K562 (cell line): ENCODE data around the gene MYL4. TPM values are rescaled to one million over a fixed set of nuclear protein-coding genes. Genes with fewer than 3 reads are reported as not detected.

Source experiments
- ATAC-seq: fragments of 200-7000 bp; cut with Tn5 transposase; 3 replicates; pipeline ENCODE4 v1.9.1; 2020; ENCODE audit warnings: moderate library complexity
- BruUV-seq: library from RNA; stranded (reverse); fragments of 400-500 nt; replicated peaks from 2 replicates; lab custom pipeline; 2021; lab: Mats Ljungman, UMichigan
- CTCF ChIA-PET: fragments of 300-600 bp; formaldehyde crosslinking; extraction: SDS; loops from one replicate; lab custom pipeline; 2021; ENCODE audit warnings: low intra/inter-chr PET ratio; lab: Yijun Ruan, JAX
- POLR2A ChIA-PET: fragments of 300-600, 350-650 bp; sonication (Branson Sonifier 250); formaldehyde crosslinking; extraction: SDS; loops from one replicate; lab custom pipeline; 2021; ENCODE audit warnings: antibody characterized with exemption, inconsistent platforms; lab: Yijun Ruan, JAX
- DNase-seq, 4 experiments: peaks; one replicate each; pipeline versions ENCODE4 v3.0.0 to v3.0.0-alpha.2; 2011 to 2018; ENCODE audit warnings: low spot score in 3 of 4, mixed read lengths in 3 of 4; ENCODE audit errors: extremely low read depth in 1 of 4
- FAIRE-seq: peaks from 2 replicates; lab custom pipeline; 2011; peaks lifted over from hg19 to GRCh38; lab: Jason Lieb, UNC
- H2AFZ ChIP-seq: 2 replicates; pipeline ENCODE4 v1.6.0; 2011; ENCODE audit warnings: low read depth, low read length, control low read depth, inconsistent platforms
- H3K27ac ChIP-seq: fragments of 200-600 bp; 3 replicates; pipeline ENCODE4 v1.8.0; 2011; ENCODE audit warnings: low read depth, mild to moderate bottlenecking, control low read depth, inconsistent platforms, low read length, moderate library complexity, mixed read lengths; ENCODE audit errors: extremely low read depth
- H3K27me3 ChIP-seq, 2 experiments: fragments of 300-600 bp in 1 of 2; 2 replicates in 1 of 2; 3 replicates in 1 of 2; pipeline versions ENCODE4 v1.6.0 to v1.8.0; 2011; ENCODE audit warnings: inconsistent platforms in 2 of 2, low read length in 2 of 2, mild to moderate bottlenecking in 1 of 2, mixed read lengths in 1 of 2, moderate library complexity in 1 of 2; ENCODE audit not compliant: control insufficient read depth in 2 of 2, insufficient read depth in 2 of 2
- H3K36me3 ChIP-seq: fragments of 300-600 bp; 3 replicates; pipeline ENCODE4 v1.8.0; 2011; ENCODE audit warnings: mild to moderate bottlenecking, low read length, inconsistent platforms; ENCODE audit not compliant: control insufficient read depth, insufficient read depth
- H3K4me1 ChIP-seq, 2 experiments: fragments of 200-600 bp in 1 of 2; replicated peaks in 1 of 2; 2 replicates in 1 of 2; 3 replicates in 1 of 2; pipeline versions ENCODE4 v1.5.1 to v1.8.0; 2011; ENCODE audit warnings: inconsistent platforms in 2 of 2, low read length in 2 of 2, mild to moderate bottlenecking in 1 of 2, mixed read lengths in 1 of 2, moderate library complexity in 1 of 2; ENCODE audit not compliant: control insufficient read depth in 2 of 2, insufficient read depth in 2 of 2
- H3K4me2 ChIP-seq: 2 replicates; pipeline ENCODE4 v1.6.1; 2011; ENCODE audit warnings: low read length, control low read depth, inconsistent platforms, mixed read lengths; ENCODE audit not compliant: insufficient read depth
- H3K4me3 ChIP-seq: fragments of 200-600 bp; sonication (generic), shearing (Covaris generic); 2 replicates; pipeline ENCODE4 v1.5.1; 2016; ENCODE audit warnings: control low read depth, inconsistent platforms
- H3K79me2 ChIP-seq: fragments of 200-600 bp; 3 replicates; pipeline ENCODE4 v1.8.0; 2011; ENCODE audit warnings: low read length, inconsistent platforms; ENCODE audit not compliant: control insufficient read depth, insufficient read depth
- H3K9ac ChIP-seq, 2 experiments: 2 replicates each; pipeline versions ENCODE4 v1.6.0 to v1.6.1; 2011; ENCODE audit warnings: low read depth in 2 of 2, low read length in 2 of 2, control low read depth in 1 of 2, inconsistent platforms in 1 of 2, mild to moderate bottlenecking in 1 of 2, mixed read lengths in 1 of 2; ENCODE audit not compliant: insufficient read depth in 1 of 2
- H3K9me1 ChIP-seq: one replicate; pipeline ENCODE4 v1.6.0; 2011; ENCODE audit warnings: inconsistent platforms, mild to moderate bottlenecking, low read length, moderate library complexity; ENCODE audit not compliant: control insufficient read depth, insufficient read depth
- H3K9me3 ChIP-seq: replicated peaks from 2 replicates; pipeline ENCODE4 v1.5.1; 2011; ENCODE audit warnings: low read depth, low read length, inconsistent platforms; ENCODE audit not compliant: control insufficient read depth, insufficient read depth
- H4K20me1 ChIP-seq: replicated peaks from 2 replicates; pipeline ENCODE4 v1.6.1; 2011; ENCODE audit warnings: low read length, inconsistent platforms, mixed read lengths; ENCODE audit not compliant: control insufficient read depth, insufficient read depth
- ARHGAP35 ChIP-seq: fragments of 450-650 bp; IDR thresholded peaks from 2 replicates; pipeline ENCODE4 v1.6.1; 2018; ENCODE audit not compliant: partially characterized antibody
- DPF2 ChIP-seq: fragments of 450-650 bp; IDR thresholded peaks from 2 replicates; pipeline ENCODE4 v1.6.1; 2016
- ETV5 ChIP-seq: sonication (generic); formaldehyde crosslinking; IDR thresholded peaks from 2 replicates; pipeline ENCODE4 v1.4.0; 2020; ENCODE audit warnings: low read depth, mild to moderate bottlenecking, missing genetic modification reagents
- POLR2AphosphoS5 ChIP-seq: IDR thresholded peaks from 2 replicates; pipeline ENCODE4 v1.6.1; 2011; ENCODE audit warnings: mild to moderate bottlenecking, low read depth, low read length, moderate library complexity; ENCODE audit not compliant: control insufficient read depth, insufficient read depth
- ZNF79 ChIP-seq: fragments of 250-450 bp; sonication (Bioruptor Pico); IDR thresholded peaks from 2 replicates; pipeline ENCODE4 v1.4.0; 2020; ENCODE audit warnings: low read depth, mild to moderate bottlenecking, moderate library complexity
- WGBS: fragments of 100-300 bp; shearing (Covaris generic); methylation state at CpG from one replicate; pipeline ENCODE4 v1.1.6; 2016; ENCODE audit warnings: low coverage, mixed read lengths; ENCODE audit not compliant: insufficient coverage; ENCODE audit errors: missing lambda C conversion rate; 5-methylcytosine and 5-hydroxymethylcytosine counted together
- in situ Hi-C: fragments of 300-500 bp; cut with MboI; formaldehyde crosslinking; loops from 4 replicates; pipeline ENCODE4 v1.15.0; 2018; ENCODE audit warnings: inconsistent platforms, mixed read lengths
- intact Hi-C: fragments of 100-400 bp; cut with micrococcal nuclease; formaldehyde crosslinking; loops from 2 replicates; pipeline ENCODE4 v1.14.2; 2022
- polyA plus RNA-seq, 8 experiments: library from polyadenylated mRNA; depleted of rRNA in 4 of 8; stranded (reverse) in 5 of 8; unstranded in 3 of 8; fragments of >200 nt; fragmentation: Nextera tagmentation in 2 of 8; fragmentation: Illumina TruSeq in 1 of 8; extraction: Ambion mirVana in 2 of 8; extraction: Trizol in 1 of 8; gene quantifications; 2 replicates each; pipeline versions ENCODE4 v1.2.1 to v1.2.3, GENCODE V29; 2011 to 2014; ENCODE audit warnings: inconsistent platforms in 1 of 8, missing spikeins in 1 of 8
- total RNA-seq, 7 experiments: library from RNA; depleted of rRNA in 6 of 7; stranded (reverse); fragments of >200 nt in 6 of 7; fragmentation: Illumina TruSeq in 2 of 7; extraction: Trizol in 2 of 7; gene quantifications; 2 replicates each; pipeline versions ENCODE4 v1.2.1 to v1.2.3, GENCODE V29; 2011 to 2021; ENCODE audit warnings: low replicate concordance in 1 of 7
- TF ChIP-seq, protein P1 (sequence below): sonication (generic); formaldehyde crosslinking; IDR thresholded peaks from 2 replicates; pipeline ENCODE4 v1.8.1; 2023; ENCODE audit warnings: mild to moderate bottlenecking, missing genetic modification reagents
- TF ChIP-seq, protein P2 (sequence below), 2 experiments: fragments of 450-650 bp; IDR thresholded peaks; 2 replicates each; pipeline ENCODE4 v1.6.1; 2016
- TF ChIP-seq, protein P3 (sequence below): fragments of 450-650 bp; IDR thresholded peaks from 2 replicates; pipeline ENCODE4 v1.6.1; 2016; ENCODE audit warnings: antibody characterized with exemption
- TF ChIP-seq, protein P4 (sequence below), 2 experiments: fragments of 450-650 bp in 1 of 2; IDR thresholded peaks; 2 replicates each; pipeline ENCODE4 v1.6.1; 2011 to 2017; ENCODE audit warnings: low read depth in 2 of 2, antibody characterized with exemption in 1 of 2, borderline replicate concordance in 1 of 2, low read length in 1 of 2, mild to moderate bottlenecking in 1 of 2, mixed read lengths in 1 of 2; ENCODE audit not compliant: control insufficient read depth in 1 of 2
- TF ChIP-seq, protein P5 (sequence below): fragments of 450-650 bp; IDR thresholded peaks from 2 replicates; pipeline ENCODE4 v1.6.1; 2017; ENCODE audit warnings: antibody characterized with exemption

MYL4 gene
- total and polyA plus RNA-seq, 9 of the 15 experiments (the other 6 are each of a cell fraction or from before 2014, with no cell fraction given) = 117 to 423 (median 221) TPM

DNA sequence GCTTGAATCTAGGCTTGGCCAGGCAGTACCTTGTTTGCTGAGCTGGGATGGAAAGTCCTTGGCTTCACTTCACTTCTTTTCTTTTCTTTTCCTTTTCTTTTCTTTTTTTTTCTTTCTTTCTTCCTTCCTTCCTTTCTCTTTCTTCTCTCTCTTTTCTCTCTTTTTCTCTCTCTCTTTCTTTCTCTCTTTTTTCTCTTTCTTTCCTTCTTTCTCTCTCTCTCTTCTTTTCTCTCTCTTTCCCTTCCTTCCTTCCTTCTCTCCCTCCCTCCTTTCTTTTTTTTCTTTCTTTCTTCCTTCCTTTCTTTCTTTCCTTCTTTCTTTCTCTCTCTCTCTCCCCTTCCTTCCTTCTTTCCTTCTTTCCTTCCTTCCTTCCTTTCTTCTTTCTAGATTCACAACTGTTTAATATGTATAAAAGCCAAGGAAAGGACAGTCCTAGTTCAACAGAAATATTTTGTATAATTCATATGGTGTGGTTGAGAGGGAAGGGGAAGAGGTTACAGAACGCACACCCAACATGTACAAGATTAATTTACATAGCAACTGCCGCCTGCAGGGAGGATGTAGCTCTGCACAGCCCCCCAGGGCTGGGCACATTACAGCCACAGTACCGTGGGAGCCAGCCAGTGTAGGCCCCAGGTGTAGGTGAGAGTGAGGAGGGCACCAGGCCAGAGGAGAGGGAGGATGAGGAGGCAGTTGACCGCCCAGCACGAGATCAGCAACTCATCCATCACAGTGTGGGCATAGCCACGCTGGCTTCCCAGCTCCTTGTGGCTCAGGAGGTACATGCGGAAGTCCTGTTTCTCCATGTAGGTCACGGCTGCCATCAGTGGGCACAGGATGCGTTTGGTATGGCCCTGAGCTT is 34.8 kb downstream of the MYL4 start:
- Histone ChIP-seq H3K9me3 (no peaks in the 10 kb centered on the region), H3K79me2 (no peaks in the 10 kb centered on the region), H3K9ac (peak overlapping the region in 1 of 2 experiments; percentile 54; a peak in 2 of 4 replicates), H2AFZ (no peak overlapping the region), H4K20me1 (no peaks in the 10 kb centered on the region), H3K27ac (no peak overlapping the region), H3K9me1 (peaks cover 4% of the 10 kb centered on the region), H3K36me3 (no peaks in the 10 kb centered on the region), H3K4me2 (no peak overlapping the region), H3K4me3 (no peak overlapping the region), H3K4me1 (peaks cover 7 to 20% of the 10 kb centered on the region in 2 experiments; a peak in 4 of 5 replicates), H3K27me3 (no peaks in the 10 kb centered on the region)
- ChIA-PET POLR2A (interaction anchor here (0.6 to 1.4 kb wide), 3 partner anchors 8 to 735 kb away, joined by 3 read pairs; no protein-coding TSS in a partner anchor), CTCF (no interaction called here)
- intact Hi-C loops (no loop called here), in situ Hi-C loops (no loop called here)
- WGBS = 59% methylated on average over 8 of the region's 9 CpGs
- BruUV-seq = no TSS peak
- FAIRE-seq (no peak), ATAC-seq (no peak), DNase-seq (no peak)
- TF ChIP-seq, protein P1, sequence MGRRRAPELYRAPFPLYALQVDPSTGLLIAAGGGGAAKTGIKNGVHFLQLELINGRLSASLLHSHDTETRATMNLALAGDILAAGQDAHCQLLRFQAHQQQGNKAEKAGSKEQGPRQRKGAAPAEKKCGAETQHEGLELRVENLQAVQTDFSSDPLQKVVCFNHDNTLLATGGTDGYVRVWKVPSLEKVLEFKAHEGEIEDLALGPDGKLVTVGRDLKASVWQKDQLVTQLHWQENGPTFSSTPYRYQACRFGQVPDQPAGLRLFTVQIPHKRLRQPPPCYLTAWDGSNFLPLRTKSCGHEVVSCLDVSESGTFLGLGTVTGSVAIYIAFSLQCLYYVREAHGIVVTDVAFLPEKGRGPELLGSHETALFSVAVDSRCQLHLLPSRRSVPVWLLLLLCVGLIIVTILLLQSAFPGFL = no peak
- TF ChIP-seq DPF2 (0 out of 2 replicates have a peak, but pooled peaks have one; percentile 22), ZNF79 (CRISPR knock-in tag) (no peak), ETV5 (CRISPR knock-in tag) (no peak), POLR2AphosphoS5 (no peak), ARHGAP35 (no peak)
- TF ChIP-seq, protein P2, sequence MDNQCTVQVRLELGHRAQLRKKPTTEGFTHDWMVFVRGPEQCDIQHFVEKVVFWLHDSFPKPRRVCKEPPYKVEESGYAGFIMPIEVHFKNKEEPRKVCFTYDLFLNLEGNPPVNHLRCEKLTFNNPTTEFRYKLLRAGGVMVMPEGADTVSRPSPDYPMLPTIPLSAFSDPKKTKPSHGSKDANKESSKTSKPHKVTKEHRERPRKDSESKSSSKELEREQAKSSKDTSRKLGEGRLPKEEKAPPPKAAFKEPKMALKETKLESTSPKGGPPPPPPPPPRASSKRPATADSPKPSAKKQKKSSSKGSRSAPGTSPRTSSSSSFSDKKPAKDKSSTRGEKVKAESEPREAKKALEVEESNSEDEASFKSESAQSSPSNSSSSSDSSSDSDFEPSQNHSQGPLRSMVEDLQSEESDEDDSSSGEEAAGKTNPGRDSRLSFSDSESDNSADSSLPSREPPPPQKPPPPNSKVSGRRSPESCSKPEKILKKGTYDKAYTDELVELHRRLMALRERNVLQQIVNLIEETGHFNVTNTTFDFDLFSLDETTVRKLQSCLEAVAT (IDR thresholded peaks at IDR 0.05) = 0 out of 4 replicates have a peak, but pooled peaks of 1 of the 2 experiments have one; percentile 36
- TF ChIP-seq, protein P3, sequence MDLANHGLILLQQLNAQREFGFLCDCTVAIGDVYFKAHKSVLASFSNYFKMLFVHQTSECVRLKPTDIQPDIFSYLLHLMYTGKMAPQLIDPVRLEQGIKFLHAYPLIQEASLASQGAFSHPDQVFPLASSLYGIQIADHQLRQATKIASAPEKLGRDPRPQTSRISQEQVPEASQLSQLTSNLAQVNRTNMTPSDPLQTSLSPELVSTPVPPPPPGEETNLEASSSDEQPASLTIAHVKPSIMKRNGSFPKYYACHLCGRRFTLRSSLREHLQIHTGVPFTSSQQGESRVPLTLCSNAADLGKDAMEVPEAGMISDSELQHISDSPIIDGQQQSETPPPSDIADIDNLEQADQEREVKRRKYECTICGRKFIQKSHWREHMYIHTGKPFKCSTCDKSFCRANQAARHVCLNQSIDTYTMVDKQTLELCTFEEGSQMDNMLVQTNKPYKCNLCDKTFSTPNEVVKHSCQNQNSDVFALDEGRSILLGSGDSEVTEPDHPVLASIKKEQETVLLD = peak; percentile 57; the same call in 1 of the 2 replicates
- TF ChIP-seq, protein P4, sequence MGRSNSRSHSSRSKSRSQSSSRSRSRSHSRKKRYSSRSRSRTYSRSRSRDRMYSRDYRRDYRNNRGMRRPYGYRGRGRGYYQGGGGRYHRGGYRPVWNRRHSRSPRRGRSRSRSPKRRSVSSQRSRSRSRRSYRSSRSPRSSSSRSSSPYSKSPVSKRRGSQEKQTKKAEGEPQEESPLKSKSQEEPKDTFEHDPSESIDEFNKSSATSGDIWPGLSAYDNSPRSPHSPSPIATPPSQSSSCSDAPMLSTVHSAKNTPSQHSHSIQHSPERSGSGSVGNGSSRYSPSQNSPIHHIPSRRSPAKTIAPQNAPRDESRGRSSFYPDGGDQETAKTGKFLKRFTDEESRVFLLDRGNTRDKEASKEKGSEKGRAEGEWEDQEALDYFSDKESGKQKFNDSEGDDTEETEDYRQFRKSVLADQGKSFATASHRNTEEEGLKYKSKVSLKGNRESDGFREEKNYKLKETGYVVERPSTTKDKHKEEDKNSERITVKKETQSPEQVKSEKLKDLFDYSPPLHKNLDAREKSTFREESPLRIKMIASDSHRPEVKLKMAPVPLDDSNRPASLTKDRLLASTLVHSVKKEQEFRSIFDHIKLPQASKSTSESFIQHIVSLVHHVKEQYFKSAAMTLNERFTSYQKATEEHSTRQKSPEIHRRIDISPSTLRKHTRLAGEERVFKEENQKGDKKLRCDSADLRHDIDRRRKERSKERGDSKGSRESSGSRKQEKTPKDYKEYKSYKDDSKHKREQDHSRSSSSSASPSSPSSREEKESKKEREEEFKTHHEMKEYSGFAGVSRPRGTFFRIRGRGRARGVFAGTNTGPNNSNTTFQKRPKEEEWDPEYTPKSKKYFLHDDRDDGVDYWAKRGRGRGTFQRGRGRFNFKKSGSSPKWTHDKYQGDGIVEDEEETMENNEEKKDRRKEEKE (IDR thresholded peaks at IDR 0.05; ENCODE audit: borderline replicate concordance in 1 of 2, control insufficient read depth in 1 of 2, low read depth in 2 of 2, low read length in 1 of 2) = peak in 1 of 2 experiments; percentile 52; a peak in 1 of 4 replicates
- TF ChIP-seq, protein P5, sequence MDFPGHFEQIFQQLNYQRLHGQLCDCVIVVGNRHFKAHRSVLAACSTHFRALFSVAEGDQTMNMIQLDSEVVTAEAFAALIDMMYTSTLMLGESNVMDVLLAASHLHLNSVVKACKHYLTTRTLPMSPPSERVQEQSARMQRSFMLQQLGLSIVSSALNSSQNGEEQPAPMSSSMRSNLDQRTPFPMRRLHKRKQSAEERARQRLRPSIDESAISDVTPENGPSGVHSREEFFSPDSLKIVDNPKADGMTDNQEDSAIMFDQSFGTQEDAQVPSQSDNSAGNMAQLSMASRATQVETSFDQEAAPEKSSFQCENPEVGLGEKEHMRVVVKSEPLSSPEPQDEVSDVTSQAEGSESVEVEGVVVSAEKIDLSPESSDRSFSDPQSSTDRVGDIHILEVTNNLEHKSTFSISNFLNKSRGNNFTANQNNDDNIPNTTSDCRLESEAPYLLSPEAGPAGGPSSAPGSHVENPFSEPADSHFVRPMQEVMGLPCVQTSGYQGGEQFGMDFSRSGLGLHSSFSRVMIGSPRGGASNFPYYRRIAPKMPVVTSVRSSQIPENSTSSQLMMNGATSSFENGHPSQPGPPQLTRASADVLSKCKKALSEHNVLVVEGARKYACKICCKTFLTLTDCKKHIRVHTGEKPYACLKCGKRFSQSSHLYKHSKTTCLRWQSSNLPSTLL = peak; percentile 18; the same call in 1 of the 2 replicates
